K562 (cell line): Measurements from ENCODE around the gene WDR64. TPM values are rescaled to one million over a fixed set of nuclear protein-coding genes. Genes with fewer than 3 reads are reported as not detected.

Experiments used
- ATAC-seq: fragments of 200-7000 bp; cut with Tn5 transposase; 3 replicates; pipeline ENCODE4 v1.9.1; 2020; ENCODE audit warnings: moderate library complexity
- BruUV-seq: library from RNA; stranded (reverse); fragments of 400-500 nt; replicated peaks from 2 replicates; lab custom pipeline; 2021; lab: Mats Ljungman, UMichigan
- CTCF ChIA-PET: fragments of 300-600 bp; formaldehyde crosslinking; extraction: SDS; loops from one replicate; lab custom pipeline; 2021; ENCODE audit warnings: low intra/inter-chr PET ratio; lab: Yijun Ruan, JAX
- POLR2A ChIA-PET: fragments of 300-600, 350-650 bp; sonication (Branson Sonifier 250); formaldehyde crosslinking; extraction: SDS; loops from one replicate; lab custom pipeline; 2021; ENCODE audit warnings: antibody characterized with exemption, inconsistent platforms; lab: Yijun Ruan, JAX
- DNase-seq, 4 experiments: peaks; one replicate each; pipeline versions ENCODE4 v3.0.0 to v3.0.0-alpha.2; 2011 to 2018; ENCODE audit warnings: low spot score in 3 of 4, mixed read lengths in 3 of 4; ENCODE audit errors: extremely low read depth in 1 of 4
- FAIRE-seq: peaks from 2 replicates; lab custom pipeline; 2011; peaks lifted over from hg19 to GRCh38; lab: Jason Lieb, UNC
- H2AFZ ChIP-seq: 2 replicates; pipeline ENCODE4 v1.6.0; 2011; ENCODE audit warnings: low read depth, low read length, control low read depth, inconsistent platforms
- H3K27ac ChIP-seq: fragments of 200-600 bp; 3 replicates; pipeline ENCODE4 v1.8.0; 2011; ENCODE audit warnings: low read depth, mild to moderate bottlenecking, control low read depth, inconsistent platforms, low read length, moderate library complexity, mixed read lengths; ENCODE audit errors: extremely low read depth
- H3K27me3 ChIP-seq, 2 experiments: fragments of 300-600 bp in 1 of 2; 2 replicates in 1 of 2; 3 replicates in 1 of 2; pipeline versions ENCODE4 v1.6.0 to v1.8.0; 2011; ENCODE audit warnings: inconsistent platforms in 2 of 2, low read length in 2 of 2, mild to moderate bottlenecking in 1 of 2, mixed read lengths in 1 of 2, moderate library complexity in 1 of 2; ENCODE audit not compliant: control insufficient read depth in 2 of 2, insufficient read depth in 2 of 2
- H3K36me3 ChIP-seq: fragments of 300-600 bp; 3 replicates; pipeline ENCODE4 v1.8.0; 2011; ENCODE audit warnings: mild to moderate bottlenecking, low read length, inconsistent platforms; ENCODE audit not compliant: control insufficient read depth, insufficient read depth
- H3K4me1 ChIP-seq, 2 experiments: fragments of 200-600 bp in 1 of 2; replicated peaks in 1 of 2; 2 replicates in 1 of 2; 3 replicates in 1 of 2; pipeline versions ENCODE4 v1.5.1 to v1.8.0; 2011; ENCODE audit warnings: inconsistent platforms in 2 of 2, low read length in 2 of 2, mild to moderate bottlenecking in 1 of 2, mixed read lengths in 1 of 2, moderate library complexity in 1 of 2; ENCODE audit not compliant: control insufficient read depth in 2 of 2, insufficient read depth in 2 of 2
- H3K4me2 ChIP-seq: 2 replicates; pipeline ENCODE4 v1.6.1; 2011; ENCODE audit warnings: low read length, control low read depth, inconsistent platforms, mixed read lengths; ENCODE audit not compliant: insufficient read depth
- H3K4me3 ChIP-seq: fragments of 200-600 bp; sonication (generic), shearing (Covaris generic); 2 replicates; pipeline ENCODE4 v1.5.1; 2016; ENCODE audit warnings: control low read depth, inconsistent platforms
- H3K79me2 ChIP-seq: fragments of 200-600 bp; 3 replicates; pipeline ENCODE4 v1.8.0; 2011; ENCODE audit warnings: low read length, inconsistent platforms; ENCODE audit not compliant: control insufficient read depth, insufficient read depth
- H3K9ac ChIP-seq, 2 experiments: 2 replicates each; pipeline versions ENCODE4 v1.6.0 to v1.6.1; 2011; ENCODE audit warnings: low read depth in 2 of 2, low read length in 2 of 2, control low read depth in 1 of 2, inconsistent platforms in 1 of 2, mild to moderate bottlenecking in 1 of 2, mixed read lengths in 1 of 2; ENCODE audit not compliant: insufficient read depth in 1 of 2
- H3K9me1 ChIP-seq: one replicate; pipeline ENCODE4 v1.6.0; 2011; ENCODE audit warnings: inconsistent platforms, mild to moderate bottlenecking, low read length, moderate library complexity; ENCODE audit not compliant: control insufficient read depth, insufficient read depth
- H3K9me3 ChIP-seq: replicated peaks from 2 replicates; pipeline ENCODE4 v1.5.1; 2011; ENCODE audit warnings: low read depth, low read length, inconsistent platforms; ENCODE audit not compliant: control insufficient read depth, insufficient read depth
- H4K20me1 ChIP-seq: replicated peaks from 2 replicates; pipeline ENCODE4 v1.6.1; 2011; ENCODE audit warnings: low read length, inconsistent platforms, mixed read lengths; ENCODE audit not compliant: control insufficient read depth, insufficient read depth
- CC2D1A ChIP-seq: fragments of 450-650 bp; IDR thresholded peaks from 2 replicates; pipeline ENCODE4 v1.6.1; 2017; ENCODE audit warnings: mild to moderate bottlenecking
- CREB1 ChIP-seq, 2 experiments: sonication (generic) in 1 of 2; formaldehyde crosslinking in 1 of 2; IDR thresholded peaks; 2 replicates each; pipeline versions ENCODE4 v1.6.1 to v1.8.0; 2012 to 2022; ENCODE audit warnings: inconsistent platforms in 1 of 2, mild to moderate bottlenecking in 1 of 2, missing genetic modification reagents in 1 of 2, moderate library complexity in 1 of 2
- FOXP1 ChIP-seq: sonication (generic); formaldehyde crosslinking; IDR thresholded peaks from 2 replicates; pipeline ENCODE4 v1.8.0; 2022; ENCODE audit warnings: mild to moderate bottlenecking, missing genetic modification reagents
- HCFC1 ChIP-seq: IDR thresholded peaks from 2 replicates; pipeline ENCODE4 v1.6.1; 2012; ENCODE audit warnings: low read depth, low read length, improper control_type of control experiment
- JUN ChIP-seq, 2 experiments: sonication (generic) in 1 of 2; formaldehyde crosslinking in 1 of 2; IDR thresholded peaks; 2 replicates each; pipeline versions ENCODE4 v1.6.1 to v1.8.0; 2012 to 2022; ENCODE audit warnings: borderline replicate concordance in 2 of 2, mild to moderate bottlenecking in 2 of 2, improper control_type of control experiment in 1 of 2, low read depth in 1 of 2, low read length in 1 of 2, missing genetic modification reagents in 1 of 2
- STAG1 ChIP-seq: sonication (generic); formaldehyde crosslinking; IDR thresholded peaks from 2 replicates; pipeline ENCODE4 v1.5.0; 2020; ENCODE audit warnings: missing genetic modification reagents, borderline replicate concordance
- TEAD4 ChIP-seq, 2 experiments: sonication (generic) in 1 of 2; formaldehyde crosslinking in 1 of 2; IDR thresholded peaks; 2 replicates each; pipeline versions ENCODE4 v1.6.1 to v1.8.0; 2012 to 2022; ENCODE audit warnings: borderline replicate concordance in 1 of 2, inconsistent platforms in 1 of 2, low read length in 1 of 2, mild to moderate bottlenecking in 1 of 2, missing genetic modification reagents in 1 of 2
- ZKSCAN8 ChIP-seq: fragments of 200-800 bp; sonication (Bioruptor generic); IDR thresholded peaks from 2 replicates; pipeline ENCODE4 v1.6.1; 2016; ENCODE audit warnings: missing genetic modification characterization, missing compliant biosample characterization
- ZNF24 ChIP-seq: fragments of 450-650 bp; IDR thresholded peaks from 2 replicates; pipeline ENCODE4 v1.6.1; 2016
- ZNF408 ChIP-seq: fragments of 250-450 bp; sonication (Bioruptor Pico); IDR thresholded peaks from 2 replicates; pipeline ENCODE4 v1.4.0; 2020; ENCODE audit warnings: low read depth, mild to moderate bottlenecking, moderate library complexity
- ZSCAN29 ChIP-seq: fragments of 450-650 bp; IDR thresholded peaks from 2 replicates; pipeline ENCODE4 v1.6.1; 2017
- WGBS: fragments of 100-300 bp; shearing (Covaris generic); methylation state at CpG from one replicate; pipeline ENCODE4 v1.1.6; 2016; ENCODE audit warnings: low coverage, mixed read lengths; ENCODE audit not compliant: insufficient coverage; ENCODE audit errors: missing lambda C conversion rate; 5-methylcytosine and 5-hydroxymethylcytosine counted together
- in situ Hi-C: fragments of 300-500 bp; cut with MboI; formaldehyde crosslinking; loops from 4 replicates; pipeline ENCODE4 v1.15.0; 2018; ENCODE audit warnings: inconsistent platforms, mixed read lengths
- intact Hi-C: fragments of 100-400 bp; cut with micrococcal nuclease; formaldehyde crosslinking; loops from 2 replicates; pipeline ENCODE4 v1.14.2; 2022
- polyA plus RNA-seq, 8 experiments: library from polyadenylated mRNA; depleted of rRNA in 4 of 8; stranded (reverse) in 5 of 8; unstranded in 3 of 8; fragments of >200 nt; fragmentation: Nextera tagmentation in 2 of 8; fragmentation: Illumina TruSeq in 1 of 8; extraction: Ambion mirVana in 2 of 8; extraction: Trizol in 1 of 8; gene quantifications; 2 replicates each; pipeline versions ENCODE4 v1.2.1 to v1.2.3, GENCODE V29; 2011 to 2014; ENCODE audit warnings: inconsistent platforms in 1 of 8, missing spikeins in 1 of 8
- total RNA-seq, 7 experiments: library from RNA; depleted of rRNA in 6 of 7; stranded (reverse); fragments of >200 nt in 6 of 7; fragmentation: Illumina TruSeq in 2 of 7; extraction: Trizol in 2 of 7; gene quantifications; 2 replicates each; pipeline versions ENCODE4 v1.2.1 to v1.2.3, GENCODE V29; 2011 to 2021; ENCODE audit warnings: low replicate concordance in 1 of 7
- TF ChIP-seq, protein P1 (sequence below): fragments of 450-650 bp; IDR thresholded peaks from 2 replicates; pipeline ENCODE4 v1.6.1; 2016; ENCODE audit warnings: borderline replicate concordance
- TF ChIP-seq, protein P2 (sequence below), 3 experiments: IDR thresholded peaks in 2 of 3; conservative IDR thresholded peaks in 1 of 3; 2 replicates each; pipeline ENCODE4 v1.5.1; 2011 to 2012; ENCODE audit warnings: low read length in 3 of 3, mild to moderate bottlenecking in 3 of 3, control low read depth in 2 of 3, improper control_type of control experiment in 1 of 3, inconsistent platforms in 1 of 3, low read depth in 1 of 3, mixed read lengths in 1 of 3, moderate library complexity in 1 of 3; ENCODE audit not compliant: insufficient read depth in 2 of 3
- TF ChIP-seq, protein P3 (sequence below): sonication (generic); formaldehyde crosslinking; IDR thresholded peaks from 2 replicates; pipeline ENCODE4 v1.8.0; 2022; ENCODE audit warnings: missing genetic modification reagents, mild to moderate bottlenecking, moderate library complexity, borderline replicate concordance

The WDR64 gene
- total and polyA plus RNA-seq, 9 of the 15 experiments (the other 6 are each of a cell fraction or from before 2014, with no cell fraction given) = 0.06 to 0.29 (median 0.19) TPM; not detected in 5

DNA sequence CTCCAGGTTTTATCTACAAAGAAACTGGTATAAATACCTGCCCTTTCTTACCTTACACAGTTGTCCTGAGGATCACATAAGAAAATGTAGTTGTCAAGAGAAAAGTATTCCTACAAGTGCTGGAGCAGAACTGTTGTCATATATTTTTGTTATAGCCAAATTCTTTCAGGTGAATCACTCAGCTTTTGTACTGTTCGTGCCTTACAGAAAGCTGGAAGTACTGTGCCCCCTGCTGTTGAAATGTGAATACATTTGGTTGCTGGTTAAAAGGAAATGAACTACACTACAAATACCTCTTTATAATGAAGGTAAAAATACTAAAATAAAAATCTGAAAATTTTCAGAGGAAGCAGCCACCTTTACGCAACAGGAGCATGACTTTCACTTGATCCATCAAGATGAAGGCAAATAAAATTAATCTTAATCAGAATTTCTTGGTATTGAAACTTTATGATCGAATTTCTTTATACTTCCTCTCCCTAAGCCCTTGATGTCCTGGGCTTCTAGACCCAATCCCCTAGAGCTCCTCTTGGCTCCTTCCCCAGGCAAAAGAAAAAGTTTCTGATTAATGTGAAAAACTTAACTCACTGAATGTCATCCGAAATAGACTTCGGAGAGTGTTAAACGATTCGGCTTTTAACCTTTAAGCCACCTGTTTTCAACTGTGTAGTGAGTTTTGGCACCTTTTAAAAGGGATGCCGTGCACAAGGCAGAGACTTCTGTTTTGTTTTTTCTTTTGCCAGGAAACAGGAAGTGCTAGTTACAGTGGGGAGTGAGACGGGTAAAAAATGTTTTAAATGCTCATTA lies 24.4 kb upstream of the WDR64 start:
- no peak overlapping the region for H2AFZ ChIP-seq
- BruUV-seq = no TSS peak
- H3K9ac ChIP-seq = no peak overlapping the region
- no peaks in the 10 kb centered on the region for H4K20me1 ChIP-seq
- CTCF ChIA-PET = interaction anchor here (0.5 to 3.8 kb wide), 5 partner anchors 17 to 1842 kb away, joined by 3 to 43 read pairs (median 4); partner anchors contain the start of gene KMO
- H3K9me3 ChIP-seq = no peaks in the 10 kb centered on the region
- peaks cover 0 to 4% of the 10 kb centered on the region in 2 experiments; a peak in 1 of 5 replicates for H3K4me1 ChIP-seq
- FAIRE-seq (peak; percentile 65), ATAC-seq (peak; percentile 86), DNase-seq (peak; percentile 39 to 78 (median 48))
- 63% methylated on average over 9 of the region's 9 CpGs for WGBS
- H3K27me3 ChIP-seq = no peaks in the 10 kb centered on the region
- no peak overlapping the region for H3K4me3 ChIP-seq
- no peak overlapping the region for H3K27ac ChIP-seq
- intact Hi-C loops = loop anchor here (1.0 kb wide), 2 partner anchors 16 to 96 kb away; no protein-coding TSS in a partner anchor
- in situ Hi-C loops = no loop called here
- no peaks in the 10 kb centered on the region for H3K9me1 ChIP-seq
- POLR2A ChIA-PET = interaction anchor here (0.6 to 1.3 kb wide), 4 partner anchors 10 to 312 kb away, joined by 3 to 8 read pairs (median 3); no protein-coding TSS in a partner anchor
- peaks cover 29% of the 10 kb centered on the region for H3K36me3 ChIP-seq
- peaks cover 13% of the 10 kb centered on the region; the same call in 1 of the 3 replicates for H3K79me2 ChIP-seq
- no peak overlapping the region for H3K4me2 ChIP-seq
- TF ChIP-seq CC2D1A = no peak
- no peak for TF ChIP-seq HCFC1
- TF ChIP-seq FOXP1 (CRISPR knock-in tag) = no peak
- TF ChIP-seq ZNF24 = no peak
- no peak for TF ChIP-seq ZNF408 (CRISPR knock-in tag)
- peak; percentile 40; the same call in 1 of the 2 replicates for TF ChIP-seq TEAD4 (IDR thresholded peaks at IDR 0.05; ENCODE audit: low read length)
- no peak for TF ChIP-seq TEAD4 (CRISPR knock-in tag; IDR thresholded peaks at IDR 0.05; ENCODE audit: borderline replicate concordance)
- 0 out of 2 replicates have a peak, but pooled peaks have one; percentile 38 for TF ChIP-seq JUN (IDR thresholded peaks at IDR 0.05; ENCODE audit: borderline replicate concordance, low read depth, low read length)
- TF ChIP-seq JUN (CRISPR knock-in tag; IDR thresholded peaks at IDR 0.05; ENCODE audit: borderline replicate concordance) = no peak
- no peak for TF ChIP-seq CREB1 (IDR thresholded peaks at IDR 0.05)
- no peak for TF ChIP-seq CREB1 (CRISPR knock-in tag; IDR thresholded peaks at IDR 0.05)
- no peak for TF ChIP-seq ZSCAN29
- TF ChIP-seq ZKSCAN8 (CRISPR knock-in tag) = no peak
- TF ChIP-seq, protein P1, sequence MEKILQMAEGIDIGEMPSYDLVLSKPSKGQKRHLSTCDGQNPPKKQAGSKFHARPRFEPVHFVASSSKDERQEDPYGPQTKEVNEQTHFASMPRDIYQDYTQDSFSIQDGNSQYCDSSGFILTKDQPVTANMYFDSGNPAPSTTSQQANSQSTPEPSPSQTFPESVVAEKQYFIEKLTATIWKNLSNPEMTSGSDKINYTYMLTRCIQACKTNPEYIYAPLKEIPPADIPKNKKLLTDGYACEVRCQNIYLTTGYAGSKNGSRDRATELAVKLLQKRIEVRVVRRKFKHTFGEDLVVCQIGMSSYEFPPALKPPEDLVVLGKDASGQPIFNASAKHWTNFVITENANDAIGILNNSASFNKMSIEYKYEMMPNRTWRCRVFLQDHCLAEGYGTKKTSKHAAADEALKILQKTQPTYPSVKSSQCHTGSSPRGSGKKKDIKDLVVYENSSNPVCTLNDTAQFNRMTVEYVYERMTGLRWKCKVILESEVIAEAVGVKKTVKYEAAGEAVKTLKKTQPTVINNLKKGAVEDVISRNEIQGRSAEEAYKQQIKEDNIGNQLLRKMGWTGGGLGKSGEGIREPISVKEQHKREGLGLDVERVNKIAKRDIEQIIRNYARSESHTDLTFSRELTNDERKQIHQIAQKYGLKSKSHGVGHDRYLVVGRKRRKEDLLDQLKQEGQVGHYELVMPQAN = no peak
- no peak for TF ChIP-seq STAG1 (CRISPR knock-in tag)
- TF ChIP-seq, protein P2, sequence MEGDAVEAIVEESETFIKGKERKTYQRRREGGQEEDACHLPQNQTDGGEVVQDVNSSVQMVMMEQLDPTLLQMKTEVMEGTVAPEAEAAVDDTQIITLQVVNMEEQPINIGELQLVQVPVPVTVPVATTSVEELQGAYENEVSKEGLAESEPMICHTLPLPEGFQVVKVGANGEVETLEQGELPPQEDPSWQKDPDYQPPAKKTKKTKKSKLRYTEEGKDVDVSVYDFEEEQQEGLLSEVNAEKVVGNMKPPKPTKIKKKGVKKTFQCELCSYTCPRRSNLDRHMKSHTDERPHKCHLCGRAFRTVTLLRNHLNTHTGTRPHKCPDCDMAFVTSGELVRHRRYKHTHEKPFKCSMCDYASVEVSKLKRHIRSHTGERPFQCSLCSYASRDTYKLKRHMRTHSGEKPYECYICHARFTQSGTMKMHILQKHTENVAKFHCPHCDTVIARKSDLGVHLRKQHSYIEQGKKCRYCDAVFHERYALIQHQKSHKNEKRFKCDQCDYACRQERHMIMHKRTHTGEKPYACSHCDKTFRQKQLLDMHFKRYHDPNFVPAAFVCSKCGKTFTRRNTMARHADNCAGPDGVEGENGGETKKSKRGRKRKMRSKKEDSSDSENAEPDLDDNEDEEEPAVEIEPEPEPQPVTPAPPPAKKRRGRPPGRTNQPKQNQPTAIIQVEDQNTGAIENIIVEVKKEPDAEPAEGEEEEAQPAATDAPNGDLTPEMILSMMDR (IDR thresholded peaks at IDR 0.05 in 2 of 3, conservative IDR thresholded peaks at IDR 0.05 in 1 of 3; ENCODE audit: insufficient read depth in 2 of 3, low read depth in 1 of 3, low read length in 3 of 3) = peak; percentile 51 to 78 (median 55); a peak in 5 of 6 replicates
- TF ChIP-seq, protein P3, sequence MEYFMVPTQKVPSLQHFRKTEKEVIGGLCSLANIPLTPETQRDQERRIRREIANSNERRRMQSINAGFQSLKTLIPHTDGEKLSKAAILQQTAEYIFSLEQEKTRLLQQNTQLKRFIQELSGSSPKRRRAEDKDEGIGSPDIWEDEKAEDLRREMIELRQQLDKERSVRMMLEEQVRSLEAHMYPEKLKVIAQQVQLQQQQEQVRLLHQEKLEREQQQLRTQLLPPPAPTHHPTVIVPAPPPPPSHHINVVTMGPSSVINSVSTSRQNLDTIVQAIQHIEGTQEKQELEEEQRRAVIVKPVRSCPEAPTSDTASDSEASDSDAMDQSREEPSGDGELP (CRISPR knock-in tag) = no peak
